CD4-positive, alpha-beta T cell treated with Interleukin-15 for 1 hour (primary cell): ENCODE data around the gene LSMEM2.
"Not testable (repeated sequence)": the region's sequence is repeated elsewhere in the genome, so short reads cannot be mapped to it uniquely, and the experiment has no call there.

ENCODE experiments used
- DNase-seq: peaks from one replicate; pipeline ENCODE4 v3.0.0-alpha.2; 2020

The LSMEM2 gene

DNA sequence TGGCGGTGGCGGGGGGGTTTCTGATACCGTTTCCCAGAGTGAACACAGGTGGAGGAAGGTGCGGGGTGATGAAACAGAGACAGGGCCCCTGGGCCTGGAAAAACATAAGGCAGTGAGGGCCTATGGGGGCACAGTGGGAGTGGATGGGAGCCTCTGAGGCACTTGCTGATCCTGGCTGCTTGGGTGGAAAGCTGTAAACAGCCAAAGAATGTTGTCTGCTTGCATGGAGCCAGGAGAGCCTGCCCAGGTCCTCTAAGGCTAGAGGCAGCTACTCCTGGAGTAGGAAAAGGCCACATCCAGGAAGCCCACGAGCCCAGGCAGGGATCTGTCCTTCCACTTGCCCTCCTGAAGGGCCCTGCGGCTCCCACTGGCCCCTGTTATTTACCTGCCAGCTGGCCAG lies 12.9 kb upstream of the LSMEM2 start:
- no peak for DNase-seq

DNA sequence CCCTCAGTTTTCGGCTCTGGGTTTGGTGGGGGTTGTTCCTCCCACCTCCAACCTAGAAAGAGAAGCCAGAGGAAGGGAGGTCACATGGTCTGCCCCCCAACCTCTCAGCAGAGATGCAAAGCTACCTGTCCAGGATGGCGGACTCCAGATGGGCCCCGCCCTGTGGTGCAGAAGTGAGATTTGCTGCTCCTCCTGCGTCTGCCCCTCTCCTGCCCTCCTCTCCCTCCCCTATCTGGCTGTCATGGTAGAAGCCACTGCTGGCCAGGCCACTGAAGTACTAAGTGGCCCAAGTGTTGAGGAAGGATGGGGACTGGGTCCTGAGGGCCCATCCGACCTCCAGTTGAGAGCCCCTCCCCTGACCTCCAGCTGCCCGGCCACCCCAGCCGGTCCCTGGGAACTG lies 12.1 kb upstream of the LSMEM2 start:
- no peak for DNase-seq

DNA sequence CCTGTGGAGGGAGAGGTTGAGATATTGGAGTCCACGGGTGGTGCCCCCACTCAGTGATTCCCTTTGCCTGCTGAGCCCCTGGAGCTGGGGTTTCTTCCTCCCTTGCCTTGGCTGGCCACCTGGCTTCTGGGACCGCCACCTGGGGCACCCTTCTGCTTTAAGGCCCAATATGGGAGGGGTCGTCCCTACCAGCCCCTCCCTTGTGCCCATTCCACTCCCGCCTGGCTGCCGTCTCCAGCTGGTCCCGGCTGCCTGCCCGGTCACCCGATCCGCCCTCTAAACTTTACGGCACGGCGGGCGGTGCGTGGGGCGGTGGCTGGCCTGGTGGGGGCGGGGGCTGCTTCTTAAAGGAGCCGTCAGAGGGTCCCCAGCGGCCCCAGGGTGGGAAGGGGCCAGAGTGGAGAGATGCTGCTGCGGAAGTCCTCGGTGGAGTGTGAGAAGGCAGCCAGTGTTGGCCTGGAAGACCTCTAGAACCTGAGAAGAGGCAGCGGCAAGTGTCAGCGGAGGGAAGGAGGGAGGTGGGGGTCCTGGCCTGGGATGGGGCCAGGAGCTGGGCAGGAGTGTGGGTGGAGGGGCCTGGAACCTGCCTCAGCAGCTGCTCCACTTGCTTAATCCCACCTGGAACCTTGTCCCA lies 11.5 kb upstream of the LSMEM2 start:
- no peak for DNase-seq

DNA sequence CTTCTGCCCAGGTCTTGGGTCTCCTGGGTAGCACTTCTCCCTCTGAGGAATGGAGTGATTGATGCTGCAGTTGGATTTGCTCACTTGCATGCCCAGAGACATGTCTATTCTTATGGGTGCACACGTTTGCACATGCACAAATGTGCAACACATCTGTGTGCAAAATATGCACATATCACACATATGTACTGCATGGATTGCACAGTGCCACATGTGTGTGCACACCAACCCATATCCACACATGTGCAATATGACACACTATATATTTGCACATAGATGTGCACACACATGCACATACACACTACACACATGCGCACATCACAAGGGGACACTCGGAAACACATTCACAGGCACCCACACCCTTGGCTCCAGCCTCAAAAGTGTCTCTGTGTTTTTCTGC lies 10.6 kb upstream of the LSMEM2 start:
- DNase-seq: no peak

DNA sequence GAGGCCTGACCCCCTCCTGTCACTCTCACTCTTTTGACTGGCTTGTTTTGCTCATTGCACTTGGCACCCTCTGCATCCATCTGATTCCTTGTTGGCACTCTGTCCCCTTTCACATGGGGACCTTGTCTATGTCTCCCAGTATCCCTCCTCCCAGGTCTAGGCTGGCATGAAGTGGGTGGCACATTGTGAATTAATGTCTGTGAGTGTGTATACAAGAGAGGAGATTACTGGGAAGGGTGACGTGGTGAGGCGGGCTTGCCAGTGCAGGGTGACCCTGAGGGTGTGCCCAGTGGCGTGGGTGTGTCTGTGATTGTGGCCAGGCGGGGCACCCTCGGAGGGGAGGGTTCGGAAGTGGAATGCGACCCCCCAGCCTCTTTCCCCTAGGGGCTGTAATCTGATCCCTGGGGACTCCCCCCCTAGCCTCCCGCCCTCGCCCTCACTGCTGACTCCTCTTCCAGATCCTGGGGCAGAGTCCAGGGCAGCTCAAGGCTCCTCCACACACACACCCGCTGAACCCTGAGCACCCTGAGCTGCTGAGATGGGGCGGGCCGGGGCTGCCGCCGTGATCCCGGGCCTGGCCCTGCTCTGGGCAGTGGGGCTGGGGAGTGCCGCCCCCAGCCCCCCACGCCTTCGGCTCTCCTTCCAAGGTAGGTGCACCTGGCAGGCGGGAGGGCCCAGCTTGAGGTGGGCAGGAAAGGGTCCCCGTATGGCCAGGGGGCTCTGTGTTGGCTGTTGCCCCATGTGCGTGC lies 10.0 kb upstream of the LSMEM2 start, which contains the start of gene SEMA3B:
Gene SEMA3B (plus strand): TSS at position 445 of the 749 bp plus-strand sequence. CDS start 94 bp downstream, at position 539.
- DNase-seq: no peak

DNA sequence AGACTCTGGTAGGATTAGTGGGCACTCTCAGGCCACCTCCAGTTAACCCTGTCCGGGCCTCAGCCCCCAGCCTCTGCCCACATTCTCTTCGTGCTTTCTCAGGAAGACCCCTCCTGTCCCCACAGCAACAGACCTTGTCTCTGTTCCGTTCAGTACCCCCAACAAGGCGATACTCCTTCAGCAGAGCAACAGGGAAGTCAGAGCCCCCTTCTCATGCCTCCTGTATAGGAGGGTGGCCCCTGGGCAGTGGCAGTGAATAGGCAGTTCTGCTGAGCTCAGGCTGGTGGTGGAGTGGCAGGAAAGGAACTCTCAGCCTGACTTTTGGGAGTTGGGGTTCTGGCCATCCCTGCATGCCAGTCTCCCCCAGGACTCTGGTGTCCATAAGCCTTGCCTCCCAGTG lies 9.4 kb upstream of the LSMEM2 start:
- no peak for DNase-seq

DNA sequence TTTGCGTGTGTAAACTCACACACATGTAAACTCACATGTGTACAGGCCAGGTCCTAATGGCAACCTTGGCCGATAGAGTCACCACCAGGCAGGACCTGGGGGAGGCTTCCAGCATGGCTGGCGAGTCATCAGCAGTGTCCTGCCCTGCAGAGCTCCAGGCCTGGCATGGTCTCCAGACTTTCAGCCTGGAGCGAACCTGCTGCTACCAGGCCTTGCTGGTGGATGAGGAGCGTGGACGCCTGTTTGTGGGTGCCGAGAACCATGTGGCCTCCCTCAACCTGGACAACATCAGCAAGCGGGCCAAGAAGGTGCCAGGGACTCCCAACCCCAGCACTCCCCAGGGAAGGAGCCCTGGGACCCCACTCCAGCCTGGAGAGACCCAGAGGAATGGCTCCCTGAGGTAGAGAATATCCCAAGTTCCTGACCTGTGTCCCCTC lies 8.9 kb upstream of the LSMEM2 start:
- DNase-seq: no peak

DNA sequence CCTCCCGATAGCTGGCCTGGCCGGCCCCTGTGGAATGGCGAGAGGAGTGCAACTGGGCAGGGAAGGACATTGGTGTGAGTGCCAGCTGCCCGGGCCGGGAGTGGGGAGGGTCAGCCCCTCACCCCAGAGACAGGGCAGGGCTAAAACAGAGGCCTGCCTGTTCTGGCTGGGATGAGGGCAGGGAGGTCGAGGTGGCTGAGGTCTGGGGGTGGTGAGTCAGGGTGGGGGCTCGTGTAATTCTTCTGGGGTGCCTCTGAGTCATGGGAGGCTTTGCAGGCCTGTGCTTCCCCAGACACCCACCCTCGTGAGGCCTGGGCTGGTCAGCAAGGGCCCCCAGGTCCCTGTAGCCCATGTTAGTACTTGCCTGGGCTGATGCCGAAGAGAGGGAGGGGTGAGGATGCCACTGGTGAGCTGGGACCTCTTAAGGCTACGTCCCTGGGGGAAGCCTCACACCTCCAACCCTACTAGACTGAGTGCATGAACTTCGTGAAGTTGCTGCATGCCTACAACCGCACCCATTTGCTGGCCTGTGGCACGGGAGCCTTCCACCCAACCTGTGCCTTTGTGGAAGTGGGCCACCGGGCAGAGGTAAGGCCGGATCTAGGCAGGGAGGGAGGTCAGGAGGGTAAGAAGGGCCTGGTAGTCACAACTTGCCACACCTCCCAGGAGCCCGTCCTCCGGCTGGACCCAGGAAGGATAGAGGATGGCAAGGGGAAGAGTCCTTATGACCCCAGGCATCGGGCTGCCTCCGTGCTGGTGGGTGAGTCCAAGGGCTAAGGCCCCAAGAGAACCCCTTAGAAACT lies 8.3 kb upstream of the LSMEM2 start:
- no peak for DNase-seq

DNA sequence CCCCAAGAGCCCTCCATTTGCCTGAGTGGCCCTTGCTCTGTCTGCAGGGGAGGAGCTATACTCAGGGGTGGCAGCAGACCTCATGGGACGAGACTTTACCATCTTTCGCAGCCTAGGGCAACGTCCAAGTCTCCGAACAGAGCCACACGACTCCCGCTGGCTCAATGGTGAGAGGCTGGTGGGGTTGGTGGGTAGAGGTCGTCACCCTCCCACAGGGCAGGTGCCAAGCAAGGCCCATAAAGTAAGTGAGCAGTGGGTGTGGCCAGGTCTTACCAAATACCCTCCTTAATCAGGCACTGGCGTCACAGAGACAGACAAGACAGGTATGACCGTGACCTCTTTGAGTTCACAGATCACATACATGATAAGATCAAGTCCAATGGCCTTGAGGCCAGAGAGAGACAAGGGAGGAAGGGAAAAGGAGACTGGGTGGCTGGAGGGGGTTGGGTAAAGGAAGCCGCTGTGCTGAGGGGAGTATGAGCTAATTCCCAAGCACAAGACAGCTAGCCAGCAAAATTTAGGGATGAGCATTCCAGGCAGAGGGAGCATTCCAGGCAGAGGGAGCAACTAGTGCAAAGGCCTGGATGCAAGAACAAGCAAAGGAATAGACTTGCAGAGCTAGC lies 7.5 kb upstream of the LSMEM2 start:
- no peak for DNase-seq

DNA sequence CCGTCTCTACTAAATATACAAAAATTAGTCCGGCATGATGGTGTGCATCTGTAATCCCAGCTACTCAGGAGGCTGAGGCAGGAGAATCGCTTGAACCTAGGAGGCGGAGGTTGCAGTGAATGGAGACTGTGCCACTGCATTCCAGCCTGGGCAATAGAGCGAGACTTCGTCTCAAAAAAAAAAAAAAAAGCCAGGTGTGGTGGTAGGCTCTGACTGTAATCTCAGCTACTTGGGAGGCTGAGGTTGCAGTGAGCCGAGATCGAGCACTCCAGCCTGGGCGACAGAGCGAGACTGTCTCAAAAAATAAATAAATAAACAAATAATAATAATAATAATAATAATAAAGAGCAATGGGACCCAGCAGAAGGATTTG lies 6.4 kb upstream of the LSMEM2 start:
- not testable (repeated sequence) for DNase-seq

DNA sequence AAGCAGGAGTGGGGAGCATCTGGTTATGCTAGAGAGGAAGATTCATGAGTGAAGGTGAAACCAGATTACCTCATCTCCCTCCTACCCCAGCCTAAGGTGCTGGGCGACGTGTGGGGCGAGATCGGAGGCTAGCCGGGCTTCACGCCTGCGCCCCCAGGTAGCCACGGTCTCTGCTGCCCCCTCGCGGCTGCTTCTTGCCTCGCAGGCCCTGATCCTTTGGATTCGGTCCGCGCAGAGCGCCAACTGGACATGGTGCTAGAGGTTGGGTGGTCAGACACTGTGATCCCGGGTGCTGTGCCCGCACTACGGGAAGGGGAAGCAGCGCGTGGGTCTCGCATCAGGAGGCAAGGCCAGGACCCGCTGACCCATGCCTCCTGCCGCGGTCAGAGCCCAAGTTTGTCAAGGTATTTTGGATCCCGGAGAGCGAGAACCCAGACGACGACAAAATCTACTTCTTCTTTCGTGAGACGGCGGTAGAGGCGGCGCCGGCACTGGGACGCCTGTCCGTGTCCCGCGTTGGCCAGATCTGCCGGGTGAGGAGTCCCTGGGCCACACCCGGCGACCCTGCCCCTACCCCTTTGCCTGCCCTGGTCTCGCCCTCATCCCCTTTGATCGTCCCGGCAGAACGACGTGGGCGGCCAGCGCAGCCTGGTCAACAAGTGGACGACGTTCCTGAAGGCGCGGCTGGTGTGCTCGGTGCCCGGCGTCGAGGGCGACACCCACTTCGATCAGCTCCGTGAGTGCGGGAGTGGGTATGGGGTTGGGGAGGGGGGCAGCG lies 5.8 kb upstream of the LSMEM2 start:
- DNase-seq: peak; percentile 81

DNA sequence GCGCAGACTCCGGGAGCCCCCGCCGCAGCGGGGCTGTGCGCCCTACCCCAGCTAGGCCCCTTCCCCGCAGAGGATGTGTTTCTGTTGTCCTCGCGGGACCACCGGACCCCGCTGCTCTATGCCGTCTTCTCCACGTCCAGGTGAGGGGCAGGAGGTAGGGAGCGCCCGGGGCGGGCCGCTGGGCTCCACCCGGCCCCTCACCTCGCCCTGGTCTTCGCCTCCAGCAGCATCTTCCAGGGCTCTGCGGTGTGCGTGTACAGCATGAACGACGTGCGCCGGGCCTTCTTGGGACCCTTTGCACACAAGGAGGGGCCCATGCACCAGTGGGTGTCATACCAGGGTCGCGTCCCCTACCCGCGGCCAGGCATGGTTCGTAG lies 5.2 kb upstream of the LSMEM2 start:
- DNase-seq: no peak

DNA sequence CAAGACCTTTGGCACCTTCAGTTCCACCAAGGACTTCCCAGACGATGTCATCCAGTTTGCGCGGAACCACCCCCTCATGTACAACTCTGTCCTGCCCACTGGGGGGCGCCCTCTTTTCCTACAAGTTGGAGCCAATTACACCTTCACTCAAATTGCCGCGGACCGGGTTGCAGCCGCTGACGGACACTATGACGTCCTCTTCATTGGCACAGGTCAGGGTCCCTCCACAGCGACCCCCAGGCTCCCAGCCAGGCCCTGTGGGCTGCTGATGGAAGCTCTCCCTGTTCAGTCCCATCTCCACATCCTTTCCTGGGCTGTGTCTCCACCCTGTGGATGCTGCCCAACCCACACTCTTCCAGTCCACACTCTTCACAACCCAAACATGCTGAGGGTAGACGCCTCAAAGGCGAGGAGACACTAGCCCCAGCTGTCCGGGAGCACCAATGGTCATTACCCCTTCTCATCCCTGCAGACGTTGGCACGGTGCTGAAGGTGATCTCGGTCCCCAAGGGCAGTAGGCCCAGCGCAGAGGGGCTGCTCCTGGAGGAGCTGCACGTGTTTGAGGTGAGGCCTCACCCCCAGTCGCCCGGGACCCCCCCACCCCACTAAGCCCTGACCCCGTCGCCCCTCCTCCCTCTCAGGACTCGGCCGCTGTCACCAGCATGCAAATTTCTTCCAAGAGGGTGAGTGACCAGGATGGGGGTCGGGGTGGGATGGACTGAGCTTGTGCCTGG lies 4.3 kb upstream of the LSMEM2 start:
- peak; percentile 70 for DNase-seq

DNA sequence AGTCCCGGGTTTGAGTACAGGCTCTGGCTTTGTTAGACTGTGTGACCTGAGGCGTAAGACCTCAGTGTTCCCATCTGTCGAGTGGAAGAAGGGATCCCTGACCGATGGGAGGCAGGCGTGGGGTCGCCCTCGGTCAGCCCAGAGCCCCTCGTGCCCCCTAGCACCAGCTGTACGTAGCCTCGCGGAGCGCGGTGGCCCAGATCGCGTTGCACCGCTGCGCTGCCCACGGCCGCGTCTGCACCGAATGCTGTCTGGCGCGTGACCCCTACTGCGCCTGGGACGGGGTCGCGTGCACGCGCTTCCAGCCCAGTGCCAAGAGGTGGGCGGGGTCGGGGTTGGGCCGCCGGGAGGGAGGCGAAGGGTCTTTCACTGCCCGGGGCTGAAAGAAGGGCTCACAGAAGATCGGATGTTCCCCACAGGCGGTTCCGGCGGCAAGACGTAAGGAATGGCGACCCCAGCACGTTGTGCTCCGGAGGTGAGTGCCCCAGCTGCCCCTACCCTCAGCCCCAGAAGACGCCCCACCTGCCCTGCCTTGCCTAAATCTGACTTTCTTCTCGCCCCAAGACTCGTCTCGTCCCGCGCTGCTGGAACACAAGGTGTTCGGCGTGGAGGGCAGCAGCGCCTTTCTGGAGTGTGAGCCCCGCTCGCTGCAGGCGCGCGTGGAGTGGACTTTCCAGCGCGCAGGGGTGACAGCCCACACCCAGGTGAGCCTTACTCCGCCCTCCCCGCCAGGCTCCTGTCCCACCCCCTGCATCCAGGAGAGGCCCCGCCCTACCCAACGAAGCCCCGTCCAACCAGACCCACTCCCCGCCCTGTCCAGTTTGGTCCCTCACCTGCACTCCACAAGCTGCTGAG lies 3.5 kb upstream of the LSMEM2 start:
- DNase-seq: no peak

DNA sequence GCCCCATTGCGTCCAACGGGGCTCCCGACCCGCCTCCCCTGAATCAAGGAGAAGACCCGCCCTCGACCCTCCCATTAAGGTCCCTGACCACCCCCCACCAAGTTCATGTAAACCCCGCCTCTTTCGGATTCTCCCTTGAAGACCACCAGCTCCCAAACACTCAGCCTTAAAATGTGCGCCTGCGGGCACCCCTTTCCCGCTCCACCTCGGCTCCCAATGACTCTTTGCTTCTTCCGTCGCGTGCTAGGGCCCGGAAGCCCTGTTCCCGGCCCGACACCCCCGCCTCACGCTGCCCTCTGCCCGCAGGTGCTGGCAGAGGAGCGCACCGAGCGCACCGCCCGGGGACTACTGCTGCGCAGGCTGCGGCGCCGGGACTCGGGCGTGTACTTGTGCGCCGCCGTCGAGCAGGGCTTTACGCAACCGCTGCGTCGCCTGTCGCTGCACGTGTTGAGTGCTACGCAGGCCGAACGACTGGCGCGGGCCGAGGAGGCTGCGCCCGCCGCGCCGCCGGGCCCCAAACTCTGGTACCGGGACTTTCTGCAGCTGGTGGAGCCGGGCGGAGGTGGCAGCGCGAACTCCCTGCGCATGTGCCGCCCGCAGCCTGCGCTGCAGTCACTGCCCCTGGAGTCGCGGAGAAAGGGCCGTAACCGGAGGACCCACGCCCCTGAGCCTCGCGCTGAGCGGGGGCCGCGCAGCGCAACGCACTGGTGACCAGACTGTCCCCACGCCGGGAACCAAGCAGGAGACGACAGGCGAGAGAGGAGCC lies 2.7 kb upstream of the LSMEM2 start:
- no peak for DNase-seq

DNA sequence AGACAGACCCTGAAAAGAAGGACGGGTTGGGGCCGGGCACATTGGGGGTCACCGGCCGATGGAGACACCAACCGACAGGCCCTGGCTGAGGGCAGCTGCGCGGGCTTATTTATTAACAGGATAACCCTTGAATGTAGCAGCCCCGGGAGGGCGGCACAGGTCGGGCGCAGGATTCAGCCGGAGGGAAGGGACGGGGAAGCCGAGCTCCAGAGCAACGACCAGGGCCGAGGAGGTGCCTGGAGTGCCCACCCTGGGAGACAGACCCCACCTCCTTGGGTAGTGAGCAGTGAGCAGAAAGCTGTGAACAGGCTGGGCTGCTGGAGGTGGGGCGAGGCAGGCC lies 2.2 kb upstream of the LSMEM2 start:
- DNase-seq: no peak

DNA sequence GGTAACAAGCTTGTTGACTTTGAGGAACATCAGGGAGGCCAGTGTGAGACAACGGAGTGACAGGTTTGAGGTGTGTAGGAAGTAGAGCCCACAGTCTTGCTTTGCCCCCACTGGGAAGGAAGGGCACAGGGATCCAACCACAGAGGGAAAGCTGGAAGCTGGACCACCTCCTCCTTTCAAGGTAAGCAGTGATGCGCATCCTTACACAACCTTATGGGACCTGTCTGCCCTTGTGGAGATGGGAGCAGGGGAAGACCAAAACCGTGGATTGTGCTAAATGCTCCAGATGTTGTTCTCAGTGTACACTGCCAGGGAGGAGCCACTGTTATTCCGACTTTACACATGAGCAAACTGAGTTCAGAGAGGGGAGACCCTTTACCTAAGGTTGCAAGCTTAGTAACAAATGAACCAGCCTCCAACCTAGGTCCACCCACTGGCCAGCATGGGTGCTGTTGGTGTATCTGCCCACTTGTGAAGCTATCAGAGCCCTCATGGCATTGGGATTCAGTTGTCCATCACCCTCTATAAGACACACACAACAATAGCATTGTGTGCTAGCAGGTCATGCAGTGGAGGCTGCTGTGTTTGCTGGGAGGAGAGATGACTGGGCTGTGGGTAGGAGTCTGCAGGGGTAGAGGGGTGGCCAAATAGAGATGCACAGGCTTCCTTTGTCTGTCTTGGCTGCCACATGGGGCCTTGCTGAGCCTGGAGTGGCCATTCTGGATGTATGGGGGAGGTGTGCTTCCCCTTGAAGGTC lies 586 bp upstream of the LSMEM2 start:
- DNase-seq: no peak

DNA sequence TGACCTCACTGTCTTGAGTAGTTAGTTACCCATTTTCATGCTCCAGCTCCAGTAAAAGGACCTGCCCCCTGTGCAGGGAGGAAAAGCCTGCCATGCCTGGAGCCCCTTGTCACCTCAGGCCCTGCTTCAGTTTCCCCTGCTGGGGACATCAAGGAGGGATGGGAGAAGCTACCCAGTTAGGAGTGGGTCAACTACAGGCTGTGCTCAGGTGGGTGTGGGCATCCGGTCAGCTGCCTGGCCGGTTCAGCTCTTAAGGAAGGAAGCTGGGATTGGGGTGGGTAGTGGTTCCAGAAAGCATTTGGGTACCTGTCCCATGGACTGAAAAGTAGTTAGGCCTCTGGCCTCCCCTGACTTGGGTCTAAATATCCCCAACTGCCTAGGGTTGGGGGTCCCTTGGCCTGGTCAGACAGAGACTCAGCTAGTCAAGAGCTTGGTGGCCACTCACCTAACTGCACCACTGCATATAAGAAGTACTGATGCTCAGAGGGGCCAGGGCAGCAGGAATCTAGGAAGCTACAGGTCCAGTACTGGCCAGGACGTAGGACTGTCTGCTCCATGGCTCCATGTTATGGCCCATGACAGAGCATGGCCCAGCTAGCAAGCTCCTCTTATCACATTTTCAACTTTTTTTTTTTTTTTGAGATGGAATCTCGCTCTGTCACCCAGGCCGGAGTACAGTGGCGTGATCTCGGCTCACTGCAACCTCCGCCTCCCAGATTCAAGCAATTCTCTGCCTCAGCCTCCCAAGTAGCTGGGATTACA lies 549 bp downstream of the LSMEM2 start:
- DNase-seq: no peak

DNA sequence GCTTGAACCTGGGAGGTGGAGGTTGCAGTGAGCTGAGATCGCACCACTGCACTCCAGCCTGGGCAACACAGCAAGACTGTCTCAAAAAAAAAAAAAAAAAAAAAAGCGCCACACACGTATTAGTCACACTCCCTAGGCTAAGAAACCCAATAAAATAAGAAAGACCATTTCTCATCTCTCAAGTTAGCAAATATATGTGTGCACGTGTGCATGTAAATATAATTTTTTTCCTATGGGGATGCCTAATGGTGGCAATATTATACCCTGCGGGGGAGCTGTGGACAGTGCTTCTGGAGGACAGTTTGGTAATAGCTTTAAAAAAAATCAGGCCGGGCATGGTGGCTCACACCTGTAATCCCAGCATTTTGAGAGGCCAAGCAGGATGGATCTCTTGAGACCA lies 5.2 kb downstream of the LSMEM2 start:
- not testable (repeated sequence) for DNase-seq
